ENCODE measurements around the gene STRA8.

STRA8 gene

GRCh38 chr7:135240441-135240840, 6.8 kb downstream of the STRA8 start:
- DNase-seq: no peak

- no peak for DNase-seq
Observed at GRCh38 chr7:135242096-135242684, 8.6 kb downstream of the STRA8 start.

GRCh38 chr7:135245226-135246190, 11.9 kb downstream of the STRA8 start:
- DNase-seq: no peak

- no peak for DNase-seq
Observed at GRCh38 chr7:135246191-135246825, 12.7 kb downstream of the STRA8 start.

- DNase-seq: no peak
Observed at GRCh38 chr7:135247746-135248471, 14.3 kb downstream of the STRA8 start.

- DNase-seq: no peak
Observed at GRCh38 chr7:135248546-135248945, 14.9 kb downstream of the STRA8 start.

- no peak for DNase-seq
Observed at GRCh38 chr7:135251496-135252391, 18.1 kb downstream of the STRA8 start.

- no peak for DNase-seq
Observed at GRCh38 chr7:135253851-135254771, 20.5 kb downstream of the STRA8 start.

- no peak for DNase-seq
Observed at GRCh38 chr7:135257790-135258189, 24.2 kb downstream of the STRA8 start.

- DNase-seq: no peak
Observed at GRCh38 chr7:135258585-135258984, 24.9 kb downstream of the STRA8 start.

- DNase-seq: no peak
Observed at GRCh38 chr7:135259702-135260101, 26.1 kb downstream of the STRA8 start.

- no peak for DNase-seq
Observed at GRCh38 chr7:135260470-135260869, 26.8 kb downstream of the STRA8 start.

GRCh38 chr7:135260930-135261721, 27.5 kb downstream of the STRA8 start:
- DNase-seq: peak; percentile 78

GRCh38 chr7:135262623-135263320, 29.1 kb downstream of the STRA8 start:
- no peak for DNase-seq

GRCh38 chr7:135263321-135263970, 29.8 kb downstream of the STRA8 start:
- no peak for DNase-seq

- DNase-seq: no peak
Observed at GRCh38 chr7:135265637-135266036, 32.0 kb downstream of the STRA8 start.

GRCh38 chr7:135269921-135270320, 36.3 kb downstream of the STRA8 start:
- DNase-seq: no peak

- DNase-seq: no peak
Observed at GRCh38 chr7:135270577-135271254, 37.1 kb downstream of the STRA8 start.

All from NCI-H82 (cell line).